ELR (cell line): ENCODE measurements around the gene KHDRBS1.
A peak's percentile ranks its signal among the peaks of the same experiment; 100 is the strongest.
"Not testable (repeated sequence)": the region's sequence is repeated elsewhere in the genome, so short reads cannot be mapped to it uniquely, and the experiment has no call there.

Source experiments
- DNase-seq: peaks from one replicate; pipeline ENCODE4 v3.0.0-alpha.2; 2015; ENCODE audit warnings: low read depth

Gene KHDRBS1, protein sequence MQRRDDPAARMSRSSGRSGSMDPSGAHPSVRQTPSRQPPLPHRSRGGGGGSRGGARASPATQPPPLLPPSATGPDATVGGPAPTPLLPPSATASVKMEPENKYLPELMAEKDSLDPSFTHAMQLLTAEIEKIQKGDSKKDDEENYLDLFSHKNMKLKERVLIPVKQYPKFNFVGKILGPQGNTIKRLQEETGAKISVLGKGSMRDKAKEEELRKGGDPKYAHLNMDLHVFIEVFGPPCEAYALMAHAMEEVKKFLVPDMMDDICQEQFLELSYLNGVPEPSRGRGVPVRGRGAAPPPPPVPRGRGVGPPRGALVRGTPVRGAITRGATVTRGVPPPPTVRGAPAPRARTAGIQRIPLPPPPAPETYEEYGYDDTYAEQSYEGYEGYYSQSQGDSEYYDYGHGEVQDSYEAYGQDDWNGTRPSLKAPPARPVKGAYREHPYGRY

DNA sequence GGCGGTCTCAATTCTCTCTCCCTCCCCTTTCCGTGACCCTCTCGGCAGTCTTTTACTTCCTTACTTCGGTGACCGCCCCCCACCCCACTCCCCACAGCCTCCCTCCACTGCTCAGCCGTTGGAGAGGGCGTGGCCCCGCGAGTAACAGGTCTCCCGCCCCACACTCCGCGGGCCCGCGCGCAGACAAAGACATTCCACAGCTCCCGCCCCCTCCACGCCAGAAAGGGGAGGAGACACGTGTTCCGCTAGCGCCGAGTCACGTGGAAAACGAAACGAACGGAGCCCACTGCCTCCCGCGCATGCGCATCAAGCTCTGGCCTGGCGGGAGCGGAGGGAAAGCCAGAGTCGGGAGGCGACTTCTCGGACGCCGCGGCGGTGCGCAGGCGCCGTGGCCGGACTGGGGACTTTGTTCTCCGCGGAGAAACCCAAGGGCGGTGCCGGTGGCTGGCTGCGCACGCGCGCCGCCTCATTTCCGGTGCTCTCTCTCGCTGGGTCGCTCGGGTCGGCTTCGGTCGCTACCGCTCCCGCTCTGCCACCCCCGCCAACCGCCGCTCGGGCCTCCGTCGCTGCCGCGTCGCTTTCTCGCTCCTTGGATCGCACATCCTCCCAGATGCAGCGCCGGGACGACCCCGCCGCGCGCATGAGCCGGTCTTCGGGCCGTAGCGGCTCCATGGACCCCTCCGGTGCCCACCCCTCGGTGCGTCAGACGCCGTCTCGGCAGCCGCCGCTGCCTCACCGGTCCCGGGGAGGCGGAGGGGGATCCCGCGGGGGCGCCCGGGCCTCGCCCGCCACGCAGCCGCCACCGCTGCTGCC, at the start of gene KHDRBS1:
TSS of gene KHDRBS1 (plus strand) at position 483 of the 813 bp plus-strand sequence. CDS start at position 611, 128 bp downstream.
- peak; percentile 99 for DNase-seq

DNA sequence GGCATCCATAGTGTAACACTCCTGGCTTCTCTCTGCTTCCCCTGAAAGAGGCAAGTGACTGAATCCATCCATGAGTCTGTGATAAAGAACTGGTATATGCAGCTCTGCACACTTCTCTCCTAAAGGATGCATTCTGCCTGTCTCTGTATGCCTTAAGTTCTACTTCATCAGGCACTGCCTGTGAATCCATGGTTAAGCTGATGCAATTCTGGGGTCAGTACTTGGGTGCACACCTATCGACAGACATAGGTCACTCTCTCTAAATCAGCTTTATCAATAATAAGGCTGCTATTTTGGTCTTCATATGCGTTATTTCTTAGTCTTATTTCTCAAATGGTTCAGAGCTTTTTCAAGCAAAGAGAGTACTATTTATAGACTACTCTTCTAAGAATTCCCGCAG, 42.8 kb upstream of the KHDRBS1 start:
- DNase-seq: no peak

DNA sequence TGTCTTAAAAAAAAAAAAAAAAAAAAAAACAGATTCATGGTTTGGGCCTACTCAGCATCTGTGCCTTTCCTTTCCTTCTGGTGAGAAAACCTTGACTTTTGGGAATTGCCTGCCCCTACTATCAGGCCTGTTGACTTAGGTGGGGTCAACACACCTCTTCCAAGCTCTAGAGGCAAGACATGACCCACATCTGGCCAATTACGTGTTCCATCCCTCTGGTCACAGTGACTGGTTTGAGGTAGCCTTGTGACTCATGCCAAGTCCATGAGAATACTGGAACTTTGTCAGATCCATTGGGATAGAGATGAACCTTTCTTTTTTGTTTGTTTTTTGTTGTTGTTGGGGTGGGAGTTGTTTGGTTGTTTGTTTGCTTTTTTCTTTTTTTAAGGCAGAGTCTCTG, 37.3 kb upstream of the KHDRBS1 start:
- peak; percentile 84 for DNase-seq

DNA sequence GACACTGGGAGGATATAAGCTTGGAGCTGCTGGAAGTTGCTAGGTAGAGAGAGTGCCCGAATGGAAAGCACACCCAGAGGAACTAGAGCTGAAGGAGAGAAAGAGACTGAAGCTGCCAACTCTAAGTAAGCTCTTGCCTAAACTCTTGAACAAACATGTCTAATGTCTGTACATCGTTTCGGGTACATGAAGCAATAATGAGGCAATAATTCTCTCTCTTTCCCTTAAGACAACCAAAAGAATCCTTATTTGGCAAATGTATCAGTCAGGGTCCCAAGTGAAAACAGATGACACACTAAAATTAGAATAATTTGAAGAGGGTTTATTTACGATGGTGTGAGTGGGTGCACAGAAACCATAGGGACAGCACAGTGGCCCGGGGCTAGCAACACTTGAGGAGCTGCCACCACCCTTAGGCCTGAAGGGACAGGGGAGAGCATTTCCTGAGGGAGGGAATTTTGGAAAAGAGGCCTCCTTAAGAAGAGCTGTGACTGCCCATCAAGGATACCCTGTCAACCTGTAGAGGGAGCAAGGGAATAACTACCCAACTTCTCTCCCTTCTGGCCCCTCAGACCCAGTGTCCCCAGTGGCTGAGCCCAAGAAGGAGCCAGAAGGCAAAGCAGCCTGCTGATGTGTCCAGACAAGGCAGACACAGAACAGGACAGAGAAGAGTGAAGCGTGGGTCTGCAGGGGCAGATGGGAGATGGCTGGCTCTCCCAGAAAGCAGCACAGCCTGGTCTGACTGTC, 36.1 kb upstream of the KHDRBS1 start:
- DNase-seq: peak; percentile 53

DNA sequence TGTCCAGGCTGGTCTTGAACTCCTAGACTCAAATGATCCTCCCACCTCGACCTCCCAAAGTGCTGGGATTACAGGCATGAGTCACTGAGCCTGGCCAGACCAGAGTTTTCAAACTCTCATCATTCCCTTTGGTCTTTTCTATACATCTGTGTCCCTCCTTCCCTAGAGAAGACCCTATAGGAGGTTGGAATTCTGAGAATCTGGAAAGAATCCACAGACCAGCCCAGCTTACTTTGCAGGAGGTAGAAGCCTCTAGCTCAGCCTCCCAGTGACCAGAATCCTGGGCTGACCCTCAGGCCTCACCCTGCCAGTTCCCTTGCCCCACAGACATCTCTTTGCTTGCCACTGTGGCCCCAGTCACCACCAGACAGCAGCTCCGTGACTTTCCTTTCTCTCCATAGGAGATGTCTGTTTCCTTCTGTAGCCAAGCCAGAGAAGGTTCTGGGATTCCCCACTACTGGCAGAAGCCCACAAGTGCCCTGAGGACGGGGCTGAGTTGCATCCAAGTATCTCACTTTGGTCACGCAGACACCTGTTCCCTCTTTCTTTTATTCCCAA, 34.7 kb upstream of the KHDRBS1 start:
- no peak for DNase-seq

DNA sequence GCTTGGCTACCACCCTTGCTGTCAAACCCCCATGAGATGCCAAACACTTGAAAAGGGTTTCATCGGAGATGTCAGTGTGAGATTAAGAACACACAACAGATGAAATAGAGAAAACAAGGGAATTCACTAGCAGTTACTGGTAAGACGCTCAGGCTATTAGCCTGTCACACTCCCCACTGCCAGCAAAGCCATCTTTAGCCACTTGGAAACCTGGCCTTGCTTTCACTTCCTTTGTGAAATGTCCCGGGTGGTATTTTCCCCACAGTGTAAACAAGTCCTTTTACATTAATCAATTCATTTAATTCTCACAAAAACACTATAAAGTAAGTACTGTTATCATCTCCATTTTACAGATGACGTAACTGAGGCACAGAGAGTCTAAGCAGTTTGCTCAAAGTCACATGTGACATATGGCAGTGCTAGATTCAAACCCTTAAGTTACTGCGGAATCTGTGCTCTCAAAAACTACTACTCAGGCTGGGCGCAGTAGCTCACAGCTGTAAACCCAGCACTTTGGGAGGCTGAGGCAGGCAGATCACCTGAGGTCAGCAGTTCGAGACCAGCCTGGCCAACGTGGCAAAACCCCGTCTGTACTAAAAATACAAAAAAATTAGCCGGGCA, 32.7 kb upstream of the KHDRBS1 start:
- DNase-seq: no peak

DNA sequence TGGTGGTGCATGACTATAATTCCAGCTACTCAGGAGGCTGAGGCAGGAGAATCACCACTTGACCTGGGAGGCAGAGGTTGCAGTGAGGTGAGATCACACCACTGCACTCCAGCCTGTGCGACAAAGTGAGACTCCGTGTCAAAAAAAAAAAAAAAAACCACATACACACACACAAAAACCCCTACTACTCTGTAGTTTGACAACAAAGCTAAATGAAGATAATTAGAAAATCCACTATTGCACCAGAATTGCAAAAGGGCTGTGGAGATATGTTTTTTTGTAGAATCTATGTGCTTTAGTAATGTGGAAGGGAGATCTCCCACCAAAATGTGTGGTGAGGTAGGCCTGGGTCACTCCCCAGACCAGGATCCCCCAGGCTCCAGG, 32.2 kb upstream of the KHDRBS1 start:
- DNase-seq: no peak

DNA sequence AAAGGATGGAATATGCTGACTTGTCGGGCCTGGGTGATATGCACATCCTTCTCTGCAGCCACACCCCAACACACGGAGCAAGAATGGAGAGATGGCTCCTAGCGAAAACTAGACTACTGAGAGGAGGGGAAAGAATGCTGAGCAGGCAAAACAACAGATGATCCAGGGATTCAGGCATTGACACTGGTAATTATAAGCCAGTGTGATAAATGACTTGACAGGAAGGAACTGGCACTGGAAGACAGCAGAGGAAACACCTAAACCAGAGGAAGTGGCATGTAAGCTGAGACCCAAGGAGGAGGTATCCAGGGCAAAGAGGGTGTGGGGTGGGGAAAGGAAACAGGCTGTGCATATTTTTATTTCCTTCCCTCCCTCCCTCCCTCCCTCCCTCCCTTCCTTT, 31.7 kb upstream of the KHDRBS1 start:
- no peak for DNase-seq

DNA sequence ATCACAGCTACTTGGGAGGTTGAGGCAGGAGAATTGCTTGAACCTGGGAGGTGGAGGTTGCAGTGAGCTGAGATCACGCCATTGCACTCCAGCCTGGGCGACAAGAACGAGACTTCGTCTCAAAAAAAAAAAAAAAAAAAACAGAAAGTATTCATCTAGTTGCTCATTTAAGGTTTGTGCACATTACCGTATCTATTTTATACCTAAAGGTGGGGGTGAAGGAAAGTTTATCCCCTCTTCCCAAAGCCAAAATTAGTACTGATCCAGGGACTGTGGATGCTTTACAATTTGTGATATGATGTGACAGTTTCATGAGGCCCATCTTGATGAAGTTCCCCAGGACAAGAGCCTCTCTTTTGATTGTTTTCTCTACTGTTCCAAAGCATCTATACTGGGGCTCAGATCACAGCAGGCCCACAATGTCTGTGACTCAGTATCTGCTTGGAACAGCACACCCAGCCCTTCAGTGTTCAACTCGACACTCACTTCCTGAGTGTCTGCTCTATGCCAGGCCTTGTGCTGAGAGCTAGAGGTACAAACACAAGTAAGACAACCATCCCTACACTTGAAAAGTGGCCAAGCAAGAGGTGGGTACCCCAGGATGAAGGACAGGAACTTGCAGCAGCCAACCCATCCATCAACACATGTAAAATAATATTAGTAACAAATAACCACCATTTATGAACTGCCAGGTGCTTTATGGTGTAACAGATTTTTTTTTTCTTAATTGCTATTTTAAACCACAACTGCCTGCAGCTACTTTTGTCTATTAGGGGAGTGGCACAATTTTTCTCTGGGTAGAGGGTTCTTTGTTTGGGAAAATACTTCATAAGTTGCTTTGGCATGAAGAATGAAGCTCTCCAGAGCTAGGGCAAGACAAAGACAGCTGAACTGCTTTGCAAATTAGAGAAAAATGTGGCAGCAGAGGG, 29.0 kb upstream of the KHDRBS1 start:
- peak; percentile 61 for DNase-seq

DNA sequence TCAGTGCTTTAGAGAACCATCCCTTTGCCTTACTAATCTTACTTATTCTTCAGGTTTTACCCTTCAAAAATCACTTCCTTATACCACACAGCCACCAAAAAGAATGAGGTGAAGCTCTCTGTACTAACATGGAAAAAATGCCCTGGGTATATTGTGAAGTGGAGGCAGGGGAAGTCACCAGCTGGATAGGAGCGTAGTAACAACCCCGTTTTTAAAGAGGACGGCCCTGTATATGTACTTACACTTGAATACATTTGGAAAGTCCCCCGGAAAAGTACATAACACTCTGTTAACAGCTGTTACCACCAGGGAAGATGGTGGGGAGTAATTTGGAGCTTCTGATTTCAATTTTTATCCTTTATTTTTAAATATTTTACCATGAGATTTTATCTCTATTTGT, 28.2 kb upstream of the KHDRBS1 start:
- DNase-seq: no peak

DNA sequence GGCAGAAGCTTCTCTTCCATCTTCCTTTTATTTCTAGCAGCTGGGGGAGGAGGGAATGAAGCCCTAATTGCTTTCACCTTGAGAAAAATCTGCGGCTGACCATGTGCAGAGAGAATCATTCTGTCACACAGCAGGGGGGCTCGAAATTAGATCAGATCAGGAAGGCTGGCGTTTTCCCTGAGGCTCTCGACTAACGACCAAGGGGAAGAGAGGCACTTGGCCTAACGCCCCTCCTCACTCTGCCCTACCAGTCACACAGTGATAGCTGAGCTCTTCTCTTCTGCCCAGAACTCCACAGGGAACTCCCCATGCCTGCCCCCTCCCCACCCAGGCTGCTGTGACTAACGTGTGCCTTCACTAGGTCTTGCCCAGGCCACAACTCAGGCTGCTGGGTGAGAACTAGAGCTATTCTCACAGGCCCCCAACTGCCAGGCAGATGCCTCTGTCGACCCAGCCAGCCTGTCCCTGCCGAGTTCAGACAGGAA, 26.5 kb upstream of the KHDRBS1 start:
- no peak for DNase-seq

DNA sequence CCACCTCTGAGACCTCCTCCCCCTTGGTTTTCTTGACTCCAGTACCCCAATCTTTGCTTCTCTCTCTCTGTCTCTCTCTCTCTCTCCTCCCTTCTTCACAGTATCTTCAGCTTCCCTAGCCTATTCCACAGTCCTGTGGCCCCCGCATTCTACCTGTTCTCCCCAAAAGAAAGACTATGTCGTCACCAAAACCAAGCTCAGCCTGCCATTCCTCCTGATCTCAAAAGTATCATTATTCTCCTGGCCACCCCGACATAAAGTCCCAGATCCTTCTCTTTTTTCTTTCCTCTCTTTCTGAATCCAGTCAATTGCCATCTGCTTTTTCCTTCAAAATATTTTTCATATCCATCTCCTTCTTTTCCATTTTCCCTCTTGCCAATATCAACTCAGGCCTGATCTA, 23.7 kb upstream of the KHDRBS1 start:
- DNase-seq: no peak

DNA sequence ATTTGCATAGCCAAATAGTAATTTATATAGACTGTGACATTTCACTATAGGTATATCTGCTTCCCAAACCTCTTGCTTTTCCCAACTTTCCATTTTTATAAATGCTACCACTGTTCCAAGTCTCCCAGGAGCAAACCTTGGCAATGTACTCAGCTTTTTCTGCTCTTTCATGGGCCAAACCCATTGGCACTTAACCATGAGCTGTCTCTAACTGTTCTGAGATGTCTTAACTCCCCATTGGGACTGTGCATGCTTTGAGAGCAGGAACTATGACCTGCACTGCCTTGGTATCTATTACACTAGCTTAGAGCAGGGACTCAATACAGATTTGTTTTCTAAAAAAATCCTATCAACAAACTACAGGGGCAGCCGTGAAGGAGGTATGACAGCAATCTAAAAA, 22.5 kb upstream of the KHDRBS1 start:
- DNase-seq: no peak

DNA sequence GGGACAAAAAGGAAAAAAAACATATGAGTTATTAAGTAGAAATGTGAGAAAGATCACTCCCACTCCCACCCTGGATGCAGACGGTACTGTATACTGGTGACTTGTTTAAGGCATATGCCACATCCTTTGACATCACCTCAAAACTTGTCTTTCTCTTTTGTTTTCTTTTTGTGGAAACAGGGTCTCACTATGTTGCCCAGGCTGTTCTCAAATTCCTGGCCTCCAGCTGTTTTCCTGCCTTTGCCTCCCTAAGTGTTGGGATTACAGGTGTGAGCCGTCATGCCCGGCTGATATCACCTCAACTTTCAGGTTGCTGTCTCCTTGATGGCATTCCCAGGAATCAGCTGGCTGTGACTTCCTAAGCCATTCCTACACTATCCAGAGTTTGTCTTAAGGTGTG, 18.4 kb upstream of the KHDRBS1 start:
- no peak for DNase-seq

DNA sequence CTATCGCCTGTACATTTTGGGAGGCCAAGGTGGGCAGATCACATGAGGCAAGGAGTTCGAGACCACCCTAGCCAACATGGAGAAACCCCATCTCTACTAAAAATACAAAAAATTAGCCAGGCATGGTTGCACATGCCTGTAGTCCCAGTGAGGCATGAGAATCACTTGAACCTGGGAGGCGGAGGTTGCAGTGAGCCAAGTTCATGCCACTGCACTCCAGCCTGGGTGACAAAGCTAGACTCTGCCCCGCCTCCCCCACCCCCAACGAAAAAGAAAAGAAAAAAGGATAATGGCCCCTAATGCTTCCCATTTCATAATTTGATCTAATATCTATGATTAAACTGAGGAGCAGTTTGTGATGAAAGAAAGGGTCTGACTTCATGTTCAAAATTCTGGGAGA, 17.5 kb upstream of the KHDRBS1 start:
- DNase-seq: not testable (repeated sequence)

DNA sequence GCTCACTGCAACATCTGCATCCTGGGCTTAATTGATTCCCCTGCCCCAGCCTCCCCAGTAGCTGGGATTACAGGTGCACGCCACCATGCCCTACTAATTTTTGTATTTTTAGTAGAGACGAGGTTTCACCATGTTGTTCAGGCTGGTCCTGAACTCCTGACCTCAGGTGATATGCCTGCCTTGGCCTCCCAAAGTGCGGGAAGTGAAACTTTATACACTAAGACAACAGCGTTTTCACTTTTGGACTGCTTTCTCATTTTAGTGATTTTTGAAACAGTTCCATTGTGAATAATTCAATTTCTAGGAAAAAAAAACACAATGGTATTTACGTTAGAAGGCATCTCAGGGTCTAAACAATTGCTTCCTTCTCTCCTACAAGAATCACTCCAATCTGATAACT, 11.8 kb upstream of the KHDRBS1 start:
- DNase-seq: no peak

DNA sequence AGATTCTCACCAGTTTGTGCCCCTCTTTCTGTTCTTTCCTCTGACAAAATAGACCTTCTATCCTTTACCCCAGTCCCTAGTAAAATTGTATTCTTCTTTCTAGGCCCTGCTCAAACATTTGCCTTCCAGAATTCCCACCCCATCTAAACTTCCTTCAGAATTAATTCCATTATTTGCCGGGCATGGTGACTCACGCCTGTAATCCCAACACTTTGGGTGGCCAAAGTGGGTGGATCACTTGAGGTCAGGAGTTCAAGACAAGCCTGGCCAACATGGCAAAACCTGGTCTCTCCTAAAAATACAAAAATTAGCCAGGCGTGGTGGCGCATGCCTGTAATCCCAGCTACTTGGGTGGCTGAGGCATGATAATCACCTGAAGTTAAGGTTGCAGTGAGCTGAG, 11.4 kb upstream of the KHDRBS1 start:
- not testable (repeated sequence) for DNase-seq

DNA sequence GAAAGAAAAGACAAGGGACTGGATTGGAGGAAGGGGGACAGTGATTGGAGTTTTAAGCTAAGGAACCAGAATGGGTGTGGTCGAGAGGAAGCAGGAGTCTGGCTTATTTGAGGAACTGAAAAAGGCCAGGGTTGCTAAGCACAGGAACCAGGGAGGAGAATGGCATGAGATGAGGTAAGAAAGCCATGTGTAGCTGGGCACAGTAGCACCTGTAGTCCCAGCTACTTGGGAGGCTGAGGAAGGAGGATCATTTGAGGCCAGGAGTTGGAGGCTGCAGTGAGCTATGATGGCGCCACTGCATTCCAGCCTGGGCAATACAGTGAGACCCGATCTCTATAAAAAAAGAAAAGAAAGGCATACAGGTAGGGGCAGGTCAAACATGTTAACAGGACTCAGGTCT, 8.1 kb upstream of the KHDRBS1 start:
- DNase-seq: no peak

DNA sequence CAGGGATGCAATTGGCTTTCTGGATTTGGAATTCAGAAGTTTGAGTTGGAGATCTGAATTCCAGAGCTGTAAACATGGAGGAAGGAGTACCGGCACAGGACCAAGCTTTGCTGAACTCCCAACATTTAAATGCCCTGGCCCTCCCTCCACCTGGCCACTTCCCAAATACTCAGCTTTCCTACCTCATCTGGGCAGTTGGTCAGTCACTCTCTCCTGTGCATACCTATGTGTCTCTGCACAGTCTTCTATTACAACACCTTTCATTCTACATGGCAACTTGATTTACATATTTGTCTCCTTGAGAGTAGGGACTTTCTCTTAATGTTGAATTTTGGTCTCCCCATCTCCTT, 6.1 kb upstream of the KHDRBS1 start:
- no peak for DNase-seq

DNA sequence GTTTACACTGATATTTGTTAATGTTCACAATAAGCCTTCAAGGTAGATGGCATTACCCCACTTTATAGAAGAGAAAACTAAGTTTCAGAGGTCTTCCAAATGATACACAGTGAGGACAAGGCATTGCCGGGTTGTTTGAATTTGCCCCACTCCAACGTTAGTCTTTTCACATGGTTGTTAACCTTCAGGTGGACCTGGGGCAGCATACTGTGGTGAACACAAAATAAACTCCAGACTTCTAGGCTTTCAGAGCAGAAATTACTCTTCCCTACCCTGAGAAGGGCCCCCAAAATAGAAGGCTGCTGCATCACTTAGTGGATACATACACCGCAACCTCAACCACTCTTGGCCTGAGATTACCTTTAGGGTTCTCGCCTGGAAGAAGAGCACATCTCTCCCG, 3.4 kb upstream of the KHDRBS1 start:
- no peak for DNase-seq
